Right lobe of liver (tissue), 6 donors: ENCODE measurements around the gene HUS1. TPM values are rescaled to one million over a fixed set of nuclear protein-coding genes. Genes with fewer than 3 reads are reported as not detected.
"Not testable (repeated sequence)": the region's sequence is repeated elsewhere in the genome, so short reads cannot be mapped to it uniquely, and the experiment has no call there.

Experiments used
- ATAC-seq, 4 donors: fragments of 200-7000 bp; cut with Tn5 transposase; one replicate each; pipeline ENCODE4 v1.9.1; 2020; ENCODE audit warnings: mild to moderate bottlenecking in 4 of 4, moderate library complexity in 4 of 4
- DNase-seq, 3 donors: peaks; one replicate each; pipeline ENCODE4 v3.0.0-alpha.2; 2020
- H3K27ac ChIP-seq, 3 donors: fragments of 200-600 bp; one replicate each; pipeline ENCODE4 v1.8.0; 2022
- H3K27me3 ChIP-seq, 2 donors: fragments of 200-600 bp; one replicate each; pipeline ENCODE4 v1.8.0; 2022
- H3K36me3 ChIP-seq, 4 donors: fragments of 200-600 bp; sonication (generic) in 1 of 4; one replicate each; pipeline versions ENCODE4 v1.5.1 to v1.8.0; 2017 to 2022; ENCODE audit warnings: control low read depth in 1 of 4
- H3K4me1 ChIP-seq, 4 donors: fragments of 200-600 bp; sonication (generic) in 1 of 4; one replicate each; pipeline versions ENCODE4 v1.5.1 to v1.8.0; 2017 to 2022; ENCODE audit warnings: control low read depth in 1 of 4
- H3K4me3 ChIP-seq, 3 donors: fragments of 200-600 bp; one replicate each; pipeline ENCODE4 v1.8.0; 2022
- H3K9me3 ChIP-seq, 4 donors: fragments of 200-600 bp; sonication (generic) in 1 of 4; one replicate each; pipeline versions ENCODE4 v1.5.1 to v1.8.0; 2017 to 2022; ENCODE audit warnings: control low read depth in 1 of 4
- CTCF ChIP-seq, 4 donors: fragments of 200-600 bp in 3 of 4; fragments of 450-650 bp in 1 of 4; IDR thresholded peaks; one replicate each; pipeline versions ENCODE4 v1.5.1 to v1.8.0; 2016 to 2022; ENCODE audit warnings: antibody characterized with exemption in 4 of 4, mild to moderate bottlenecking in 2 of 4
- POLR2A ChIP-seq: fragments of 450-650 bp; IDR thresholded peaks from one replicate; pipeline ENCODE4 v1.6.1; 2017; ENCODE audit warnings: antibody characterized with exemption, mild to moderate bottlenecking
- WGBS: methylation state at CpG from one replicate; pipeline ENCODE4 v1.1.6; 2018; ENCODE audit warnings: low coverage, low lambda C conversion rate; ENCODE audit not compliant: insufficient coverage; ENCODE audit errors: missing lambda C conversion rate; 5-methylcytosine and 5-hydroxymethylcytosine counted together
- intact Hi-C, 2 donors: fragments of 100-400 bp; cut with DNase I; formaldehyde crosslinking; loops; one replicate each; pipeline versions ENCODE4 v1.11.2 to v1.14.1; 2022
- total RNA-seq, 6 experiments: library from RNA; depleted of rRNA in 2 of 6; stranded (reverse); fragments of >200 nt in 2 of 6; fragmentation: NEBNext Ultra II Directional in 3 of 6; extraction: Animal tissue kit (Norgen Biotek cat#: 25700) in 3 of 6; gene quantifications; one replicate each; pipeline versions ENCODE4 v1.1.0 to v1.2.4, GENCODE V29; 2016 to 2023
- donor health status: DM: no; HTN: yes; CAD: no.
- donor health status: DM: no; HTN: no; CAD: no.
- donor health status: DM: no; HTN: no; CAD: no.
- donor health status: DM: no; HTN: yes; CAD: no.
- donor health status: DM: no; HTN: yes; CAD: no.

The HUS1 gene
- total RNA-seq, 6 experiments from 2014 or later: 16.1 to 40.5 (median 25.5) TPM

GRCh38 chr7:47988496-47989386 is 9.3 kb upstream of the HUS1 start:
- 66% methylated on average over 8 of the region's 8 CpGs for WGBS
- H3K27ac ChIP-seq: no peak overlapping the region
- H3K9me3 ChIP-seq: no peaks in the 10 kb centered on the region
- H3K36me3 ChIP-seq: no peaks in the 10 kb centered on the region
- no peak for DNase-seq
- TF ChIP-seq CTCF (IDR thresholded peaks at IDR 0.05): peak in 3 of 4 donors; percentile 25 to 38 (median 36)
- TF ChIP-seq POLR2A: no peak
- no peaks in the 10 kb centered on the region for H3K27me3 ChIP-seq
- ATAC-seq: no peak
- intact Hi-C loops: loop anchor here in 1 of 2 donors (10.0 kb wide), 1 partner anchor 116 kb away; no protein-coding TSS in a partner anchor
- peaks cover 0 to 3% (median 0%) of the 10 kb centered on the region in 4 donors for H3K4me1 ChIP-seq
- H3K4me3 ChIP-seq: no peak overlapping the region

GRCh38 chr7:47982610-47983009 is 3.2 kb upstream of the HUS1 start:
- Histone ChIP-seq H3K27me3 (no peaks in the 10 kb centered on the region), H3K4me3 (no peak overlapping the region), H3K4me1 (peaks cover 0 to 13% (median 3%) of the 10 kb centered on the region in 4 donors), H3K27ac (no peak overlapping the region), H3K36me3 (peaks cover 0 to 6% (median under 1%) of the 10 kb centered on the region in 4 donors), H3K9me3 (no peaks in the 10 kb centered on the region)
- ATAC-seq (no peak), DNase-seq (no peak)
- TF ChIP-seq POLR2A: no peak
- no peak for TF ChIP-seq CTCF (IDR thresholded peaks at IDR 0.05)
- intact Hi-C loops: loop anchor here in 1 of 2 donors (5.0 to 10.0 kb wide), 2 partner anchors 55 to 122 kb away; partner anchors contain the start of gene C7orf57
- WGBS: 38% methylated on average over 2 of the region's 2 CpGs

GRCh38 chr7:47980648-47981047 is 1.2 kb upstream of the HUS1 start:
- Histone ChIP-seq H3K36me3 (peaks cover 0 to 25% (median 9%) of the 10 kb centered on the region in 4 donors), H3K4me1 (peaks cover 0 to 28% (median 10%) of the 10 kb centered on the region in 4 donors)
- not testable (repeated sequence) for H3K27me3 ChIP-seq, ATAC-seq, H3K27ac ChIP-seq, H3K4me3 ChIP-seq, H3K9me3 ChIP-seq, DNase-seq
- 100% methylated on average over 4 of the region's 5 CpGs for WGBS
- intact Hi-C loops: loop anchor here in 1 of 2 donors (5.0 to 10.0 kb wide), 2 partner anchors 57 to 124 kb away; partner anchors contain the start of gene C7orf57

- peak overlapping the region; percentile 69 to 75 (median 70) for H3K27ac ChIP-seq
- H3K27me3 ChIP-seq: no peaks in the 10 kb centered on the region
- intact Hi-C loops: loop anchor here in 1 of 2 donors (5.0 to 10.0 kb wide), 2 partner anchors 57 to 125 kb away; partner anchors contain the start of gene C7orf57
- H3K4me1 ChIP-seq: peaks cover 0 to 28% (median 10%) of the 10 kb centered on the region in 4 donors
- 27% methylated on average over 7 of the region's 7 CpGs for WGBS
- no peak for ATAC-seq
- H3K4me3 ChIP-seq: peak overlapping the region; percentile 48 to 66 (median 64)
- no peak for TF ChIP-seq CTCF (IDR thresholded peaks at IDR 0.05)
- TF ChIP-seq POLR2A: no peak
- H3K36me3 ChIP-seq: peaks cover under 1 to 33% (median 15%) of the 10 kb centered on the region in 4 donors
- DNase-seq: no peak
- H3K9me3 ChIP-seq: no peaks in the 10 kb centered on the region
Measured at GRCh38 chr7:47979832-47980181, 392 bp upstream of the HUS1 start.

GRCh38 chr7:47978790-47979144 is 648 bp downstream of the HUS1 start:
- 12% methylated on average over 4 of the region's 4 CpGs for WGBS
- Histone ChIP-seq H3K27me3 (no peaks in the 10 kb centered on the region), H3K4me1 (peaks cover 0 to 28% (median 10%) of the 10 kb centered on the region in 4 donors), H3K36me3 (peaks cover 4 to 44% (median 20%) of the 10 kb centered on the region in 4 donors), H3K4me3 (peak overlapping the region; percentile 48 to 66 (median 64)), H3K27ac (peak overlapping the region; percentile 69 to 75 (median 70)), H3K9me3 (no peaks in the 10 kb centered on the region)
- TF ChIP-seq POLR2A (no peak), CTCF (IDR thresholded peaks at IDR 0.05) (no peak)
- intact Hi-C loops: no loop called here
- no peak for DNase-seq
- ATAC-seq: no peak
